DND-41 (cell line): ENCODE results near the gene TIPIN.
A peak's percentile ranks its signal among the peaks of the same experiment; 100 is the strongest.
"Not testable (repeated sequence)": the region's sequence is repeated elsewhere in the genome, so short reads cannot be mapped to it uniquely, and the experiment has no call there.

ENCODE experiments used
- ATAC-seq: fragments of 200-7000 bp; cut with Tn5 transposase; 3 replicates; pipeline ENCODE4 v1.9.1; 2021; ENCODE audit warnings: low read depth; ENCODE audit not compliant: insufficient read depth
- DNase-seq: peaks from one replicate; pipeline ENCODE4 v3.0.0-alpha.2; 2020
- H2AFZ ChIP-seq: 2 replicates; pipeline ENCODE4 v1.6.0; 2012; ENCODE audit warnings: low read depth, low read length
- H3K27ac ChIP-seq: 2 replicates; pipeline ENCODE4 v1.5.1; 2012; ENCODE audit warnings: low read length, inconsistent platforms
- H3K27me3 ChIP-seq: fragments of 200-600 bp; sonication (generic); 2 replicates; pipeline ENCODE4 v1.6.0; 2012; ENCODE audit warnings: low read length, mild to moderate bottlenecking, inconsistent platforms; ENCODE audit not compliant: insufficient read depth, poor library complexity
- H3K36me3 ChIP-seq: 2 replicates; pipeline ENCODE4 v1.5.1; 2012; ENCODE audit warnings: low read length, inconsistent platforms; ENCODE audit not compliant: insufficient read depth
- H3K4me1 ChIP-seq: 2 replicates; pipeline ENCODE4 v1.5.1; 2012; ENCODE audit warnings: mild to moderate bottlenecking, low read length; ENCODE audit not compliant: insufficient read depth
- H3K4me2 ChIP-seq: 2 replicates; pipeline ENCODE4 v1.6.0; 2012; ENCODE audit warnings: mild to moderate bottlenecking, moderate library complexity, low read length, inconsistent platforms; ENCODE audit not compliant: insufficient read depth
- H3K4me3 ChIP-seq, 2 experiments: fragments of 200-600 bp in 1 of 2; shearing (Covaris generic) in 1 of 2; 2 replicates each; pipeline ENCODE4 v1.5.1; 2012 to 2016; ENCODE audit warnings: inconsistent platforms in 2 of 2, low read length in 2 of 2, mild to moderate bottlenecking in 2 of 2, low read depth in 1 of 2, moderate library complexity in 1 of 2
- H3K79me2 ChIP-seq: 2 replicates; pipeline ENCODE4 v1.6.0; 2012; ENCODE audit warnings: low read length, inconsistent platforms; ENCODE audit not compliant: insufficient read depth
- H3K9ac ChIP-seq: 2 replicates; pipeline ENCODE4 v1.6.0; 2012; ENCODE audit warnings: low read depth, mild to moderate bottlenecking, inconsistent platforms, low read length, moderate library complexity
- H3K9me3 ChIP-seq: 2 replicates; pipeline ENCODE4 v1.5.1; 2012; ENCODE audit warnings: low read length, moderate library complexity, mild to moderate bottlenecking, inconsistent platforms; ENCODE audit not compliant: insufficient read depth, severe bottlenecking
- H4K20me1 ChIP-seq: 2 replicates; pipeline ENCODE4 v1.6.0; 2012; ENCODE audit warnings: low read length; ENCODE audit not compliant: insufficient read depth
- EZH2 ChIP-seq: IDR thresholded peaks from 3 replicates; pipeline ENCODE4 v1.6.1; 2012; ENCODE audit warnings: borderline replicate concordance, low read depth, mild to moderate bottlenecking, moderate library complexity, low read length, inconsistent platforms; ENCODE audit not compliant: severe bottlenecking
- TF ChIP-seq, protein P1 (sequence below): IDR thresholded peaks from 2 replicates; pipeline ENCODE4 v1.5.1; 2012; ENCODE audit warnings: borderline replicate concordance, low read length, moderate library complexity, mild to moderate bottlenecking; ENCODE audit not compliant: poor library complexity, severe bottlenecking; ENCODE audit errors: extremely low read depth

TIPIN gene

GRCh38 chr15:66369773-66370651, 13.5 kb upstream of the TIPIN start:
- Histone ChIP-seq H3K4me1 (peaks cover 33% of the 10 kb centered on the region), H3K27ac (peak overlapping the region; percentile 88), H3K4me2 (peak overlapping the region; percentile 56), H4K20me1 (no peaks in the 10 kb centered on the region), H3K36me3 (no peaks in the 10 kb centered on the region), H3K9ac (peak overlapping the region; percentile 59), H3K4me3 (peak overlapping the region in 1 of 2 experiments; percentile 35; a peak in 2 of 4 replicates), H3K9me3 (no peaks in the 10 kb centered on the region), H2AFZ (peak overlapping the region; percentile 59), H3K27me3 (no peaks in the 10 kb centered on the region), H3K79me2 (peaks cover 4% of the 10 kb centered on the region; the same call in 1 of the 2 replicates)
- TF ChIP-seq EZH2: no peak
- TF ChIP-seq, protein P1, sequence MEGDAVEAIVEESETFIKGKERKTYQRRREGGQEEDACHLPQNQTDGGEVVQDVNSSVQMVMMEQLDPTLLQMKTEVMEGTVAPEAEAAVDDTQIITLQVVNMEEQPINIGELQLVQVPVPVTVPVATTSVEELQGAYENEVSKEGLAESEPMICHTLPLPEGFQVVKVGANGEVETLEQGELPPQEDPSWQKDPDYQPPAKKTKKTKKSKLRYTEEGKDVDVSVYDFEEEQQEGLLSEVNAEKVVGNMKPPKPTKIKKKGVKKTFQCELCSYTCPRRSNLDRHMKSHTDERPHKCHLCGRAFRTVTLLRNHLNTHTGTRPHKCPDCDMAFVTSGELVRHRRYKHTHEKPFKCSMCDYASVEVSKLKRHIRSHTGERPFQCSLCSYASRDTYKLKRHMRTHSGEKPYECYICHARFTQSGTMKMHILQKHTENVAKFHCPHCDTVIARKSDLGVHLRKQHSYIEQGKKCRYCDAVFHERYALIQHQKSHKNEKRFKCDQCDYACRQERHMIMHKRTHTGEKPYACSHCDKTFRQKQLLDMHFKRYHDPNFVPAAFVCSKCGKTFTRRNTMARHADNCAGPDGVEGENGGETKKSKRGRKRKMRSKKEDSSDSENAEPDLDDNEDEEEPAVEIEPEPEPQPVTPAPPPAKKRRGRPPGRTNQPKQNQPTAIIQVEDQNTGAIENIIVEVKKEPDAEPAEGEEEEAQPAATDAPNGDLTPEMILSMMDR: no peak
- ATAC-seq: peak; percentile 94
- peak; percentile 83 for DNase-seq

GRCh38 chr15:66364944-66365528, 8.6 kb upstream of the TIPIN start:
- H3K4me2 ChIP-seq: no peak overlapping the region
- no peak overlapping the region for H3K4me3 ChIP-seq
- no peaks in the 10 kb centered on the region for H4K20me1 ChIP-seq
- no peaks in the 10 kb centered on the region for H3K36me3 ChIP-seq
- no peak overlapping the region for H3K27ac ChIP-seq
- DNase-seq (no peak), ATAC-seq (no peak)
- H3K9ac ChIP-seq: no peak overlapping the region
- H3K27me3 ChIP-seq: no peaks in the 10 kb centered on the region
- H3K9me3 ChIP-seq: no peaks in the 10 kb centered on the region
- H3K4me1 ChIP-seq: peaks cover 12% of the 10 kb centered on the region
- H2AFZ ChIP-seq: no peak overlapping the region
- H3K79me2 ChIP-seq: no peaks in the 10 kb centered on the region
- TF ChIP-seq EZH2: no peak
- TF ChIP-seq, protein P1: no peak

DNA sequence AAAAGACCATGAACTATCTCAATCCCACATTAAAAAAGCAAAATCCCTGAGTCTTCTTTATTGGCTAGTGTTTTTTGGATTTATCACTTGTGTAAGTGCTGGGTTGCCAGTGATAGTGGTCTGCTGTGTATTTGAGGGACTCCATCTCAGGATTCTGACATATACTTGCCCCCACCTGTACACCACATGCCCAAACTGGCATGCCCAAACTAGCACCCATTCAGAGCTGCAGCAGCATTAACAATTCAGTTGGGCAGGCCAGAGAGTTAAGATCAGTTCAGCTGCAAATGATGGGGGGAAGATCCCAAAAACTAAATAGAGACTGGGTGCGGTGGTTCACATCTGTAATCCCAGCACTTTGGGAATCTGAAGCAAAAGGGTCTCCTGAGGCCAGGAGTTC, 6.3 kb upstream of the TIPIN start:
- Histone ChIP-seq H3K36me3 (no peaks in the 10 kb centered on the region), H3K27me3 (no peaks in the 10 kb centered on the region), H3K4me2 (no peak overlapping the region), H3K4me1 (no peaks in the 10 kb centered on the region), H3K4me3 (no peak overlapping the region), H3K9ac (no peak overlapping the region), H3K9me3 (no peaks in the 10 kb centered on the region), H3K27ac (no peak overlapping the region), H2AFZ (no peak overlapping the region), H3K79me2 (no peaks in the 10 kb centered on the region), H4K20me1 (no peaks in the 10 kb centered on the region)
- no peak for TF ChIP-seq EZH2
- TF ChIP-seq, protein P1: no peak
- ATAC-seq: no peak
- no peak for DNase-seq

DNA sequence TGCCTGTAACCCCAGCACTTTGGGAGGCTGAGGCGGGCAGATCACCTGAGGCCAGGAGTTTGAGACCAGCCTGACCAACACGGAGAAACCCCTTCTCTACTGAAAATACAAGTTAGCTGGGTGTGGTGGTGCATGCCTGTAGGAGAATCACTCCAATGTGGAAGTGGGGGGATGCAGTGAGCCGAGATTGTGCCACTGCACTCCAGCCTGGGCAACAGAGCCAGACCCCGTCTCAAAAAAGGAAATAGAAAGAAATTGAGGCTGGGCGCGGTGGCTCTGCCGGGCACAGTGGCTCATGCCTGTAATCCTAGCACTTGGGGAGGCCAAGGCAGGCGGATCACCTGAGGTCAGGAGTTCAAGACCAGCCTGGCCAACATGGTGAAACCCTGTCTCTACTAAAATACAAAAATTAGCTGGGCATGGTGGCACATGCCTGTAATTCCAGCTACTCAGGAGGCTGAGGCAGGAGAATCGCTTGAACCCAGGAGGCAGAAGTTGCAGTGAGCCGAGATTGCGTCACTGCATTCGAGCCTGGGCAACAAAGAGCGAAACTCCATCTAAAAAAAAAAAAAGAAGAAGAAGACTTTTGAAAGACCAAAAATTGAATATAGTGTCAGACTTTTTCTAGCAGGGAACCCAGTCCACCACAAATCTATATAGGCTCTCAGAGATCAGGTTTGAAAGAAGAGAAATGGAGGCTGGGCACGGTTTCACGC, 5.4 kb upstream of the TIPIN start:
- H3K4me2 ChIP-seq: not testable (repeated sequence)

More for the DNA sequence above, 5.4 kb upstream of the TIPIN start:
- not testable (repeated sequence) for H3K4me1 ChIP-seq, H4K20me1 ChIP-seq, H3K27me3 ChIP-seq, H3K9me3 ChIP-seq, H3K27ac ChIP-seq, H3K9ac ChIP-seq, H3K4me3 ChIP-seq, H3K79me2 ChIP-seq, H2AFZ ChIP-seq, ATAC-seq, H3K36me3 ChIP-seq, DNase-seq
